GM12892 (cell line): ENCODE measurements around the gene C6orf120.

Source experiments
- POLR2A ChIP-seq: IDR thresholded peaks from 2 replicates; pipeline ENCODE4 v1.6.1; 2011; ENCODE audit warnings: low read depth, low read length, control low read depth
- POLR2AphosphoS5 ChIP-seq: IDR thresholded peaks from 2 replicates; pipeline ENCODE4 v1.6.1; 2011; ENCODE audit warnings: low read depth, low read length, control low read depth

- TF ChIP-seq POLR2A (no peak), POLR2AphosphoS5 (no peak)
Measured at GRCh38 chr6:169720207-169720855, 18.4 kb downstream of the C6orf120 start.
